Astrocyte of the cerebellum (primary cell): ENCODE data around the gene LRRC70.

Source experiments
- DNase-seq: peaks from one replicate; pipeline ENCODE4 v3.0.0-alpha.2; 2011; ENCODE audit warnings: low read depth
- H3K4me3 ChIP-seq: 2 replicates; pipeline ENCODE4 v1.5.1; 2011; ENCODE audit warnings: mild to moderate bottlenecking, low read depth, low read length, moderate library complexity
- in situ Hi-C: cut with HindIII; loops from 2 replicates; pipeline ENCODE4 v1.10.0; 2017; ENCODE audit warnings: low sequenced_read_pairs
- TF ChIP-seq, protein P1 (sequence below): IDR thresholded peaks from 2 replicates; pipeline ENCODE4 v1.5.1; 2012; ENCODE audit warnings: low read length, low read depth, moderate library complexity, mild to moderate bottlenecking; ENCODE audit errors: missing control alignments

Gene LRRC70

DNA sequence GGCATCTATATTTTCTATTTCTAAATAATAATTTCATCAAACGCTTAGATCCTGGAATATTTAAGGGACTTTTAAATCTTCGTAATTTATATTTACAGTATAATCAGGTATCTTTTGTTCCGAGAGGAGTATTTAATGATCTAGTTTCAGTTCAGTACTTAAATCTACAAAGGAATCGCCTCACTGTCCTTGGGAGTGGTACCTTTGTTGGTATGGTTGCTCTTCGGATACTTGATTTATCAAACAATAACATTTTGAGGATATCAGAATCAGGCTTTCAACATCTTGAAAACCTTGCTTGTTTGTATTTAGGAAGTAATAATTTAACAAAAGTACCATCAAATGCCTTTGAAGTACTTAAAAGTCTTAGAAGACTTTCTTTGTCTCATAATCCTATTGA is 1.1 kb downstream of the LRRC70 start:
- in situ Hi-C loops = no loop called here
- no peak overlapping the region for H3K4me3 ChIP-seq
- TF ChIP-seq, protein P1, sequence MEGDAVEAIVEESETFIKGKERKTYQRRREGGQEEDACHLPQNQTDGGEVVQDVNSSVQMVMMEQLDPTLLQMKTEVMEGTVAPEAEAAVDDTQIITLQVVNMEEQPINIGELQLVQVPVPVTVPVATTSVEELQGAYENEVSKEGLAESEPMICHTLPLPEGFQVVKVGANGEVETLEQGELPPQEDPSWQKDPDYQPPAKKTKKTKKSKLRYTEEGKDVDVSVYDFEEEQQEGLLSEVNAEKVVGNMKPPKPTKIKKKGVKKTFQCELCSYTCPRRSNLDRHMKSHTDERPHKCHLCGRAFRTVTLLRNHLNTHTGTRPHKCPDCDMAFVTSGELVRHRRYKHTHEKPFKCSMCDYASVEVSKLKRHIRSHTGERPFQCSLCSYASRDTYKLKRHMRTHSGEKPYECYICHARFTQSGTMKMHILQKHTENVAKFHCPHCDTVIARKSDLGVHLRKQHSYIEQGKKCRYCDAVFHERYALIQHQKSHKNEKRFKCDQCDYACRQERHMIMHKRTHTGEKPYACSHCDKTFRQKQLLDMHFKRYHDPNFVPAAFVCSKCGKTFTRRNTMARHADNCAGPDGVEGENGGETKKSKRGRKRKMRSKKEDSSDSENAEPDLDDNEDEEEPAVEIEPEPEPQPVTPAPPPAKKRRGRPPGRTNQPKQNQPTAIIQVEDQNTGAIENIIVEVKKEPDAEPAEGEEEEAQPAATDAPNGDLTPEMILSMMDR = no peak
- DNase-seq = no peak

DNA sequence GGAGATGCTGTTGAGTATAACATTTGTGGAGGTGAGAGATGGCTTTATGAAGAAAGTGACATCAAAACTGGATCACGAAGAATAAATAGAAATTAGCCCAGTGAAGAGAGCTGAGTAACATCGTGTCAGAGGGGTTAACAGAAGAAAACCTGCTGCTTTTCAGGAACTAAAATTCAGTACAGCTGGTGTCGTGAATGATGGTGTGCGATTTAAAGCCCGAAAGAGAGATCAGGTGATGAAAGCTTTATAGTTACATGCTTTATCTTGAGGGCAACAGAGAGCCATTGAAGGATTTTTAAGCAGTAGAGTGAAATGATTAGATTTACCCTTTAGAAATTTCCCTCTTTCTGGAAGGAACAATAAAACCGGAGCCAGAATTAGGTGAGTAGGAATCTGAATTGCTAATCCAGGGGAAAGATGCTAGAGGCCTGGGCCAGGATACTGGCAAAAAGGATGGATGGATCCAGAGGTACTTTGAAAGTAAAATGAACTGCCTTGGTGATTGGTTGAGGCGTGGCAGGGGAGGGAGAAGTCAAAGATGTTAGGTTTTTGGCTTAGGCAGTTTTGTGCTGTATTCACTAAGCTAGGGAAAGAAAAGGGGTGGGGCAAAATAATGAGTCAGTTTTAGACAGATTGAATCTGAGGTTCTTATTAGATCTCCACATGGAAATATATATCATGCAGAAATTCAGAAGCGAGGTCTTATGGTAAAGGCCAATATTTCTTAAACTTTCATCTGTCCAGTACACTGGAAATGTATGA is 3.4 kb downstream of the LRRC70 start:
- in situ Hi-C loops = no loop called here
- no peak overlapping the region for H3K4me3 ChIP-seq
- no peak for DNase-seq
- TF ChIP-seq, protein P1 = no peak

DNA sequence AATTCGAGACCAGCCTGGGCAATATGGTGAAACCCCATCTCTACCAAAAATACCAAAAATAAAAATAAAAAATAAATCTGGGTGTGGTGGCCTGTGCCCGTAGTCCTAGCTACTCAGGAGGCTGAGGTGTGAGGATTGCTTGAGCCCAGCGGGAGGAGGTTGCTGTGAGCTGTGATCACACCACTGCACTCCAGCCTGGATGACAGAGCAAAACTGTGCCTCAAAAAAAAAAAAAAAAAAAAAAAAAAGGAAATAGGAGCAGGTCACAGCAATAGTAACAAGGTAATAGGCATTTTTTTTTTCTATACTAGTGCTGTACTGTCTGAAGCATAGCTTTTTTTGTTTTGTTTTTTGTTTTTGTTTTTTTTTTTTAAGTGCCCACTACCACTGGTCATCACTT is 5.8 kb downstream of the LRRC70 start:
- no peak overlapping the region for H3K4me3 ChIP-seq
- in situ Hi-C loops = no loop called here
- DNase-seq = no peak
- TF ChIP-seq, protein P1 = no peak

DNA sequence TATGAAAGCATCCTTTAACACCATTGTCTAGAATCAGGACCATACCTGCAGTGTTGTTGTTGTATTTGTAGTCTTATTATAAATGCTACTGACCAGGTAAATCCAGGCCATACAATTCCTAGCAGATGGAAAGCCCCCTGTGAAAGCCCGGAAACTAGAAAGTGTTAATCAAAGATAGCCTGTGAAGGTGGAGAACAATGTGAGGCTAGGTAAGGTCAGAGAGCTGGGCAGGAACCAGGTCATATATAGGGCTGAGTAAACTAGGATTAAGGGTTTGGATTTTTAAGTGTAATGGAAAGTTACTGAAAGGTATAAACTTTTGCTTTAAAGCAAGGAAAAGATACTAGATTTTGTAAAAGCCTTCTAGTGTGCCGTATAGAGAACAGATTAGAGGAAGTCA is 6.7 kb downstream of the LRRC70 start:
- no peak overlapping the region for H3K4me3 ChIP-seq
- TF ChIP-seq, protein P1 = no peak
- in situ Hi-C loops = no loop called here
- no peak for DNase-seq

DNA sequence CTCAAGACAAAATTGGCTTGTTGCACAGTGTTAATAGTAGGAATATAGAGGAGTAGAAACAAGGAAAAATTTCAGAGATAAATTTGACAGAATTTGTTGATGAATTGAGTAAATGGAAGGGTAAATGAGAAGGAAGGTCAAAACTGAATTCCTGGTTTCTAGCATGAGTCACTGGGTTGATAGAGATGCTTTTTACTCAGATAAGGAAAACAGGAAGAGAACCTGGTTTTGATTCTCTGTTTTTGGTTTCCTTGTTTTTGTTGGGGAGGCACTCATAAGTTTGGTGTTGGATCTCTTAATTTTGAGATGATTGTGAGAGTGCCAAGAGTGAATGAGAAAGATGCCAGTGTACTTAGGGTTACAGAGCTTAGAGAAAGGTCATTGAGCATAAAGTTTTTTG is 7.1 kb downstream of the LRRC70 start:
- TF ChIP-seq, protein P1 = no peak
- in situ Hi-C loops = no loop called here
- no peak for DNase-seq
- no peak overlapping the region for H3K4me3 ChIP-seq

DNA sequence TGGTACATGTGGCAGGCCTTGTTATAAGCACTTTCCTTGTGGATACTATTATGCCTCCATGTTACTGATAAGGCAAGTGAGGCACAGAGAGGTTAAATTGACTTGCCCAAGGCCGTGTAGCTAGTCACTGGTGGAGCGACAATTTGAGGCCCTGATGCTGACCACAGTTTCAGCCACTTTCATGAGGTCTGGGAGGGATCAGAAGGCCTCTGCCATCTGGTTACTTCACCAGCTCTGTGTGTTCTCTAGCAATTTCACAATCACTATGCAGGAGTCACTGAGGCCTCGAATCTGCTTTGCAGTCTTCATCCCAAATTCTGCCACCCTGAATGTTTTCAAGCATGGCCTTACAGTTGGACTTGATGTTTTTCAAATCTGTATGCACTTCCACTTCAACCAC is 9.1 kb downstream of the LRRC70 start:
- no peak for DNase-seq
- in situ Hi-C loops = no loop called here
- no peak overlapping the region for H3K4me3 ChIP-seq
- TF ChIP-seq, protein P1 = no peak
